Peyer's patch (tissue), 4 donors: ENCODE data around the gene WDFY4. TPM values are rescaled to one million over a fixed set of nuclear protein-coding genes. Genes with fewer than 3 reads are reported as not detected.

ENCODE experiments used
- DNase-seq, 3 donors: peaks; one replicate each; pipeline ENCODE4 v3.0.0-alpha.2; 2017 to 2019
- H3K27ac ChIP-seq, 4 donors: fragments of 200-600 bp; sonication (generic); one replicate each; pipeline ENCODE4 v1.5.1; 2016 to 2019
- H3K27me3 ChIP-seq, 2 donors: fragments of 200-600 bp; sonication (generic); one replicate each; pipeline ENCODE4 v1.5.1; 2019
- H3K36me3 ChIP-seq, 3 donors: fragments of 200-600 bp; sonication (generic); one replicate each; pipeline ENCODE4 v1.5.1; 2016 to 2019
- H3K4me1 ChIP-seq, 4 donors: fragments of 200-600 bp; sonication (generic); one replicate each; pipeline ENCODE4 v1.5.1; 2016 to 2019
- H3K4me3 ChIP-seq, 4 donors: fragments of 200-600 bp; sonication (generic); 1 replicate in 3 of 4; 2 replicates in 1 of 4; pipeline ENCODE4 v1.5.1; 2016 to 2019; ENCODE audit warnings: mild to moderate bottlenecking in 1 of 4
- H3K9me3 ChIP-seq, 4 donors: fragments of 200-600 bp; sonication (generic); one replicate each; pipeline ENCODE4 v1.5.1; 2016 to 2019; ENCODE audit warnings: mild to moderate bottlenecking in 1 of 4
- POLR2A ChIP-seq, 2 donors: fragments of 450-650 bp; IDR thresholded peaks; one replicate each; pipeline ENCODE4 v1.5.1; 2017; ENCODE audit warnings: antibody characterized with exemption in 2 of 2, mild to moderate bottlenecking in 2 of 2, moderate library complexity in 2 of 2
- total RNA-seq, 4 donors: library from RNA; depleted of rRNA; stranded (reverse); fragments of >200 nt; gene quantifications; one replicate each; pipeline ENCODE4 v1.1.0, GENCODE V29; 2016
- TF ChIP-seq, protein P1 (sequence below), 6 experiments: fragments of 450-650 bp in 4 of 6; fragments of 200-600 bp in 2 of 6; sonication (generic) in 1 of 6; IDR thresholded peaks; one replicate each; pipeline ENCODE4 v1.5.1; 2017 to 2019; ENCODE audit warnings: antibody characterized with exemption in 6 of 6, mild to moderate bottlenecking in 3 of 6, moderate library complexity in 1 of 6

Gene WDFY4
- total RNA-seq, 4 donors from 2014 or later = 0.53 to 102 (median 4.6) TPM

DNA sequence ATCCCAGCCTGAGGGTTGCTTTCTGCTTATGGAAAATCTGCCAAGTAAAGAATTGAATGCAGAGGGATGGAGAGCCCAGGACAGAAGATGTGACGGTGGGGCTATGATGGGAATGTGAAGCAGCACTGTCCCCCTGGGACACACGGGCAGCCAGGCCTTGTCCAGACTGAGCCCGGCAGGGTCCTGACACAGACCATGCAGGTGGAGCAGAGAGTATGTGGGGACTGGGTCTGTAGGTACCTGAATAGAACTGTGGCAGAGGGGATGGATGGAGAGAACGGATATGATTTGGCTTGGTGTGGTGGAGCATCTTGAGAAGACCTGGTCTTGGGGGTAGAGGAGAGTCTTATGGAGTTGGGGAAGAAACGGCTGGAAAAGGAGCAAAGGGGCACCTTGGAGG lies 255.7 kb downstream of the WDFY4 start:
- no peak overlapping the region for H3K4me3 ChIP-seq
- H3K36me3 ChIP-seq = no peaks in the 10 kb centered on the region
- no peaks in the 10 kb centered on the region for H3K9me3 ChIP-seq
- peaks cover 0 to under 1% (median 0%) of the 10 kb centered on the region in 4 donors for H3K4me1 ChIP-seq
- no peak for DNase-seq
- H3K27ac ChIP-seq = no peak overlapping the region
- H3K27me3 ChIP-seq = no peaks in the 10 kb centered on the region
- TF ChIP-seq, protein P1, sequence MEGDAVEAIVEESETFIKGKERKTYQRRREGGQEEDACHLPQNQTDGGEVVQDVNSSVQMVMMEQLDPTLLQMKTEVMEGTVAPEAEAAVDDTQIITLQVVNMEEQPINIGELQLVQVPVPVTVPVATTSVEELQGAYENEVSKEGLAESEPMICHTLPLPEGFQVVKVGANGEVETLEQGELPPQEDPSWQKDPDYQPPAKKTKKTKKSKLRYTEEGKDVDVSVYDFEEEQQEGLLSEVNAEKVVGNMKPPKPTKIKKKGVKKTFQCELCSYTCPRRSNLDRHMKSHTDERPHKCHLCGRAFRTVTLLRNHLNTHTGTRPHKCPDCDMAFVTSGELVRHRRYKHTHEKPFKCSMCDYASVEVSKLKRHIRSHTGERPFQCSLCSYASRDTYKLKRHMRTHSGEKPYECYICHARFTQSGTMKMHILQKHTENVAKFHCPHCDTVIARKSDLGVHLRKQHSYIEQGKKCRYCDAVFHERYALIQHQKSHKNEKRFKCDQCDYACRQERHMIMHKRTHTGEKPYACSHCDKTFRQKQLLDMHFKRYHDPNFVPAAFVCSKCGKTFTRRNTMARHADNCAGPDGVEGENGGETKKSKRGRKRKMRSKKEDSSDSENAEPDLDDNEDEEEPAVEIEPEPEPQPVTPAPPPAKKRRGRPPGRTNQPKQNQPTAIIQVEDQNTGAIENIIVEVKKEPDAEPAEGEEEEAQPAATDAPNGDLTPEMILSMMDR (IDR thresholded peaks at IDR 0.05) = no peak
- no peak for TF ChIP-seq POLR2A (IDR thresholded peaks at IDR 0.05)

DNA sequence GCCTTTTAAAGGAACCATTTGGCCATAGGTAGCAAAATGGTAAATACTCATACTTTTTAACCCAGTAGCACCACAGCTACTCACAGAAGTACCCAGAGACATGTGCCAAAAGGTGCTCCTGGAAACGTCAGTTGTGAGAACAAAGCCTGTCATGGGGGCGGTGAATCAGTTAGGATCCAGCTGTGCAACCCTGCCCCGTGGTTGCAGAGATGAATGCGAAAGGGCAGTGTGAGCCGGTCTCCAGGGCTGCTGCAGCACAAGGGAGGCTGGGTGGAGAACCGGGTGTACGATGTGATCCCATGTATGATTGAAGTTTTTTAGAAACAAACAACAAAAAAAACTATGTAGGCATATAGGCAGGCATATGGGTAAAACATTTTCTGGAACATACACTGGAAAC lies 256.3 kb downstream of the WDFY4 start:
- TF ChIP-seq, protein P1 (IDR thresholded peaks at IDR 0.05) = no peak
- no peak for TF ChIP-seq POLR2A (IDR thresholded peaks at IDR 0.05)
- H3K4me1 ChIP-seq = peaks cover 0 to 3% (median under 1%) of the 10 kb centered on the region in 4 donors
- H3K27me3 ChIP-seq = no peaks in the 10 kb centered on the region
- H3K9me3 ChIP-seq = no peaks in the 10 kb centered on the region
- H3K4me3 ChIP-seq = no peak overlapping the region
- peak in 1 of 3 donors; percentile 7 for DNase-seq
- H3K36me3 ChIP-seq = no peaks in the 10 kb centered on the region
- H3K27ac ChIP-seq = no peak overlapping the region

DNA sequence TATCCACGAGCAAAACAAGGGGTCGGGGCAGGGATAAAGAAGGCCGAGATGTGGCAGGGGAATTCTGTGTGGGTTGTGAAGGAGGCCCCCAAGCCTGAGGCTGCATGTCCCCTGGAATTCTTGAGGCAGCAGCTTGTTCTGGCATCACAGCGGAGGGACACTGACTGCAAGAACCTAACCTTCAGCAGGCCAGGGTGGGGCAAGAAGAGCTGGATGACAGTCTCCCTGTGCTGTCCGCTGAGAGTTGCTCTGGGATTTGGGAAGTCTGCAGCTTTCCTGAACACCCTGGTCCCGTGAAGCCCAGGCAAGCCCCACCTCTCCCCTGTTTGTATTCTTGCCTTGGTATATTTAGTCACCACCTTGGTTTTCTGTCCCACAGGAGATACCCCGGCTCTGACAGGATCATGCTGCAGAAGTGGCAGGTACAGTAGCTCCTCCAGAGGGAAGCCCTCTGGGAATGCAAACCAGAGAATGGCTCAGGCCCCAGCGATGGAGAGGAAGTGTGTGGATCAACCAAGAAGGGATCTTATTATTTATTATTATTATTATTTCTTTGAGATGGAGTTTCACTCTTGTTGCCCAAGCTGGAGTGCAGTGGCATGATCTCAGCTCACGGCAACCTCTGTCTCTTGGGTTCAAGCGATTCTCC lies 256.9 kb downstream of the WDFY4 start:
- peak in 1 of 3 donors; percentile 15 for DNase-seq

DNA sequence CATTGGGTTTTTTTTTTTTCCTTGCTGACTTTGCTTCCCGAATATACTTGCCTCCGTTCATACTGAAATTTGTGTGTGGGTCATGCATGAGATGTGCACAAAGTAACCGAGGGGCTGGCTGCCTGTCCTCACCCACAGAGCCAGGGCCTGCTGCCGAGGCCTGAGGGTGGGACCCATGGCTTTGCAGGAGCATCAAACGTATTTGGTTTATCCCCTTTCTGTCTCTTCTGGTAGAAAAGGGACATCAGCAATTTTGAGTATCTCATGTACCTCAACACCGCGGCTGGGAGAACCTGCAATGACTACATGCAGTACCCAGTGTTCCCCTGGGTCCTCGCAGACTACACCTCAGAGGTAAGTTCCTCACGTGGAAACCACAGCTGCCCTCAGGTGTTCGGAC lies 258.4 kb downstream of the WDFY4 start:
- H3K36me3 ChIP-seq = no peaks in the 10 kb centered on the region
- TF ChIP-seq, protein P1 (IDR thresholded peaks at IDR 0.05) = no peak
- TF ChIP-seq POLR2A (IDR thresholded peaks at IDR 0.05) = no peak

More for the DNA sequence above, 256.9 kb downstream of the WDFY4 start:
- H3K27ac ChIP-seq = no peak overlapping the region
- no peaks in the 10 kb centered on the region for H3K27me3 ChIP-seq
- no peak overlapping the region for H3K4me3 ChIP-seq
- peaks cover 0 to 6% (median 1%) of the 10 kb centered on the region in 4 donors for H3K4me1 ChIP-seq
- H3K36me3 ChIP-seq = no peaks in the 10 kb centered on the region
- TF ChIP-seq, protein P1 (IDR thresholded peaks at IDR 0.05) = no peak
- TF ChIP-seq POLR2A (IDR thresholded peaks at IDR 0.05) = no peak
- H3K9me3 ChIP-seq = no peaks in the 10 kb centered on the region

DNA sequence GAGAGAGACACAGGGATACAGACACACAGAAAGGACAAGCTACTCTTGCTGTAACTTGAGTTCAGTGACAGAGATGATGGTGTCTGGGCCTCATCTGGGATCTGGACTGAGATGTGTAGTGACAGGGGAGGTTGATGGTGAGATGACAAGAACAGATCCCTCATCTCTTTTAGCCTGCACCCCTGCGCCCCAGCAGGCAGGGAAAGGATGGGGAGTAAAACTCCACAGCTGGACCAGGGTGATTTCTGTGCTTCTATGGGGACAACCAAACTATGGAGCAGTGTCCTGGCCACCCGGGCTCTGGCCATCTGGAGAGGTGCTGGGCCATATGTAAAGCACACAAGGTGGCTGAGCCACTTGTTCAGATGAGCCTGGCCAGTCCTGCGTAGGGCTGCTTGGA lies 259.5 kb downstream of the WDFY4 start:
- TF ChIP-seq, protein P1 (IDR thresholded peaks at IDR 0.05) = no peak
- no peak for TF ChIP-seq POLR2A (IDR thresholded peaks at IDR 0.05)
- H3K4me1 ChIP-seq = peaks cover 0 to 7% (median 1%) of the 10 kb centered on the region in 4 donors
- H3K27me3 ChIP-seq = no peaks in the 10 kb centered on the region
- no peaks in the 10 kb centered on the region for H3K9me3 ChIP-seq
- no peaks in the 10 kb centered on the region for H3K36me3 ChIP-seq
- H3K4me3 ChIP-seq = no peak overlapping the region
- peak in 2 of 3 donors; percentile 18 to 21 for DNase-seq
- H3K27ac ChIP-seq = no peak overlapping the region

More for the DNA sequence above, 258.4 kb downstream of the WDFY4 start:
- peaks cover 0 to 7% (median 1%) of the 10 kb centered on the region in 4 donors for H3K4me1 ChIP-seq
- H3K27me3 ChIP-seq = no peaks in the 10 kb centered on the region
- DNase-seq = no peak
- no peak overlapping the region for H3K27ac ChIP-seq
- H3K4me3 ChIP-seq = no peak overlapping the region
- H3K9me3 ChIP-seq = no peaks in the 10 kb centered on the region
